Measurements from ENCODE around the gene KATNAL1. TPM values are rescaled to one million over a fixed set of nuclear protein-coding genes. Genes with fewer than 3 reads are reported as not detected.

KATNAL1 gene
- total RNA-seq, 1 donor from 2014 or later, result 74.6 TPM

GRCh38 chr13:30345426-30346100 lies 38.2 kb upstream of the KATNAL1 start:
- Mint-ChIP-seq H3K9me3 (ENCODE audit: unreplicated experiment) (no peaks in the 10 kb centered on the region), H3K36me3 (ENCODE audit: unreplicated experiment) (no peaks in the 10 kb centered on the region), H3K4me1 (ENCODE audit: low read depth, unreplicated experiment) (peaks cover 16% of the 10 kb centered on the region), H3K27me3 (ENCODE audit: unreplicated experiment) (no peaks in the 10 kb centered on the region), H3K4me3 (ENCODE audit: unreplicated experiment) (no peak overlapping the region), H3K27ac (ENCODE audit: unreplicated experiment) (no peak overlapping the region)
- TF ChIP-seq CTCF (IDR thresholded peaks at IDR 0.05; ENCODE audit: partially characterized antibody, unreplicated experiment), result no peak
- DNase-seq, result no peak

- H3K36me3 Mint-ChIP-seq (ENCODE audit: unreplicated experiment), result no peaks in the 10 kb centered on the region
- no peak for TF ChIP-seq CTCF (IDR thresholded peaks at IDR 0.05; ENCODE audit: partially characterized antibody, unreplicated experiment)
- peaks cover 4% of the 10 kb centered on the region for H3K27me3 Mint-ChIP-seq (ENCODE audit: unreplicated experiment)
- H3K4me3 Mint-ChIP-seq (ENCODE audit: unreplicated experiment), result peak overlapping the region; percentile 0
- H3K27ac Mint-ChIP-seq (ENCODE audit: unreplicated experiment), result no peak overlapping the region
- H3K4me1 Mint-ChIP-seq (ENCODE audit: low read depth, unreplicated experiment), result peaks cover 21% of the 10 kb centered on the region
- peaks cover 2% of the 10 kb centered on the region for H3K9me3 Mint-ChIP-seq (ENCODE audit: unreplicated experiment)
- DNase-seq, result peak; percentile 44
These were observed 34.6 kb upstream of the KATNAL1 start for GRCh38 chr13:30341815-30342570.

- DNase-seq, result no peak
These were observed 33.2 kb upstream of the KATNAL1 start for GRCh38 chr13:30340331-30341250.

GRCh38 chr13:30339738-30340330 lies 32.5 kb upstream of the KATNAL1 start:
- TF ChIP-seq CTCF (IDR thresholded peaks at IDR 0.05; ENCODE audit: partially characterized antibody, unreplicated experiment), result no peak
- H3K4me3 Mint-ChIP-seq (ENCODE audit: unreplicated experiment), result no peak overlapping the region
- peaks cover 21% of the 10 kb centered on the region for H3K4me1 Mint-ChIP-seq (ENCODE audit: low read depth, unreplicated experiment)
- peaks cover 4% of the 10 kb centered on the region for H3K27me3 Mint-ChIP-seq (ENCODE audit: unreplicated experiment)
- H3K9me3 Mint-ChIP-seq (ENCODE audit: unreplicated experiment), result peaks cover 2% of the 10 kb centered on the region
- no peak for DNase-seq
- no peak overlapping the region for H3K27ac Mint-ChIP-seq (ENCODE audit: unreplicated experiment)
- H3K36me3 Mint-ChIP-seq (ENCODE audit: unreplicated experiment), result no peaks in the 10 kb centered on the region

More at GRCh38 chr13:30340331-30341250, 33.2 kb upstream of the KATNAL1 start:
- Mint-ChIP-seq H3K9me3 (ENCODE audit: unreplicated experiment) (peaks cover 2% of the 10 kb centered on the region), H3K36me3 (ENCODE audit: unreplicated experiment) (no peaks in the 10 kb centered on the region), H3K4me1 (ENCODE audit: low read depth, unreplicated experiment) (peaks cover 21% of the 10 kb centered on the region), H3K4me3 (ENCODE audit: unreplicated experiment) (no peak overlapping the region), H3K27me3 (ENCODE audit: unreplicated experiment) (peaks cover 4% of the 10 kb centered on the region), H3K27ac (ENCODE audit: unreplicated experiment) (no peak overlapping the region)
- no peak for TF ChIP-seq CTCF (IDR thresholded peaks at IDR 0.05; ENCODE audit: partially characterized antibody, unreplicated experiment)
